Left lung (tissue), 10 donors: ENCODE data around the gene SLC41A1. TPM values are rescaled to one million over a fixed set of nuclear protein-coding genes. Genes with fewer than 3 reads are reported as not detected.

Experiments used
- ATAC-seq: fragments of 200-7000 bp; cut with Tn5 transposase; one replicate; pipeline ENCODE4 v1.9.1; 2020; ENCODE audit warnings: moderate library complexity
- DNase-seq, 4 donors: peaks; one replicate each; pipeline ENCODE4 v3.0.0-alpha.2; 2013 to 2020
- H3K27ac ChIP-seq, 2 donors: fragments of 200-600 bp; sonication (generic) in 1 of 2; one replicate each; pipeline versions ENCODE4 v1.5.0 to v1.8.0; 2020 to 2021
- H3K27me3 ChIP-seq, 2 donors: fragments of 200-600 bp; sonication (generic) in 1 of 2; one replicate each; pipeline versions ENCODE4 v1.5.0 to v1.8.0; 2020 to 2021
- H3K36me3 ChIP-seq, 2 donors: fragments of 200-600 bp; sonication (generic) in 1 of 2; one replicate each; pipeline versions ENCODE4 v1.5.0 to v1.8.0; 2020 to 2021
- H3K4me1 ChIP-seq, 2 donors: fragments of 200-600 bp; one replicate each; pipeline ENCODE4 v1.8.0; 2021
- H3K4me3 ChIP-seq, 2 donors: fragments of 200-600 bp; sonication (generic) in 1 of 2; one replicate each; pipeline versions ENCODE4 v1.5.0 to v1.8.0; 2020 to 2021; ENCODE audit warnings: mild to moderate bottlenecking in 1 of 2
- H3K9me3 ChIP-seq, 2 donors: fragments of 200-600 bp; sonication (generic) in 1 of 2; one replicate each; pipeline versions ENCODE4 v1.5.0 to v1.8.0; 2020 to 2021
- intact Hi-C, 2 donors: fragments of 100-400 bp; cut with DNase I; formaldehyde crosslinking; loops; one replicate each; pipeline versions ENCODE4 v1.11.2 to v1.14.2; 2022
- polyA plus RNA-seq, 6 donors: library from polyadenylated mRNA; unstranded; fragments of 120-200 nt; gene quantifications; one replicate each; pipeline ENCODE4 v1.2.1, GENCODE V29; 2013; ENCODE audit not compliant: insufficient read length in 6 of 6
- total RNA-seq, 2 donors: library from RNA; stranded (reverse); fragmentation: NEBNext Ultra II Directional; extraction: Animal tissue kit (Norgen Biotek cat#: 25700); gene quantifications; one replicate each; pipeline ENCODE4 v1.2.1, GENCODE V29; 2021
- TF ChIP-seq, protein P1 (sequence below), 2 donors: fragments of 200-600 bp; sonication (generic) in 1 of 2; IDR thresholded peaks; one replicate each; pipeline versions ENCODE4 v1.5.0 to v1.8.0; 2021; ENCODE audit warnings: antibody characterized with exemption in 2 of 2
- donor health status: DM: no; HTN: yes; CAD: no.
- donor health status: DM: no; HTN: no; CAD: no.

Gene SLC41A1
- total and polyA plus RNA-seq, 8 donors: 29.4 to 46.8 (median 40.1) TPM

DNA sequence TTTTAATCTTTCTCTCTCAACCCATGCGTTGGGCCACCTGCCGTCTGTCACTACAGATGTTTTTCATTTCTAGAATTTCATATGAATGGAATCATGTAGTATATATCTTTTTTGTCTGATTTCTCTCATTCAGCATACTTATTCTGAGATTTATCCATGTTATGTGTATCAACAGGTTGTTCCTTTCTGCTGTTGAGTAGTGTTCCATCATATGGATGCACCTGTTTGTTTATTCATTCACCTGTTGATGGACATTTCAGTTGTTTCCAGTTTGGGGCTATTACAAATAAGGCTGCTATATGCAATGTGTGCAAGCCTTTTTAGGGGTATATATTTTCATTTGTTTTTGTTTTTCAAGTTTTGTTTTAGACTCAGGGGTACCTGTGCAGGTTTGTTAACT, 9.4 kb upstream of the SLC41A1 start:
- intact Hi-C loops: no loop called here
- Histone ChIP-seq H3K4me1 (no peaks in the 10 kb centered on the region), H3K4me3 (no peak overlapping the region), H3K27ac (no peak overlapping the region), H3K9me3 (no peaks in the 10 kb centered on the region), H3K36me3 (no peaks in the 10 kb centered on the region), H3K27me3 (peaks cover 0 to 2% of the 10 kb centered on the region in 2 donors)
- DNase-seq: no peak
- TF ChIP-seq, protein P1, sequence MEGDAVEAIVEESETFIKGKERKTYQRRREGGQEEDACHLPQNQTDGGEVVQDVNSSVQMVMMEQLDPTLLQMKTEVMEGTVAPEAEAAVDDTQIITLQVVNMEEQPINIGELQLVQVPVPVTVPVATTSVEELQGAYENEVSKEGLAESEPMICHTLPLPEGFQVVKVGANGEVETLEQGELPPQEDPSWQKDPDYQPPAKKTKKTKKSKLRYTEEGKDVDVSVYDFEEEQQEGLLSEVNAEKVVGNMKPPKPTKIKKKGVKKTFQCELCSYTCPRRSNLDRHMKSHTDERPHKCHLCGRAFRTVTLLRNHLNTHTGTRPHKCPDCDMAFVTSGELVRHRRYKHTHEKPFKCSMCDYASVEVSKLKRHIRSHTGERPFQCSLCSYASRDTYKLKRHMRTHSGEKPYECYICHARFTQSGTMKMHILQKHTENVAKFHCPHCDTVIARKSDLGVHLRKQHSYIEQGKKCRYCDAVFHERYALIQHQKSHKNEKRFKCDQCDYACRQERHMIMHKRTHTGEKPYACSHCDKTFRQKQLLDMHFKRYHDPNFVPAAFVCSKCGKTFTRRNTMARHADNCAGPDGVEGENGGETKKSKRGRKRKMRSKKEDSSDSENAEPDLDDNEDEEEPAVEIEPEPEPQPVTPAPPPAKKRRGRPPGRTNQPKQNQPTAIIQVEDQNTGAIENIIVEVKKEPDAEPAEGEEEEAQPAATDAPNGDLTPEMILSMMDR (IDR thresholded peaks at IDR 0.05): no peak
- no peak for ATAC-seq

DNA sequence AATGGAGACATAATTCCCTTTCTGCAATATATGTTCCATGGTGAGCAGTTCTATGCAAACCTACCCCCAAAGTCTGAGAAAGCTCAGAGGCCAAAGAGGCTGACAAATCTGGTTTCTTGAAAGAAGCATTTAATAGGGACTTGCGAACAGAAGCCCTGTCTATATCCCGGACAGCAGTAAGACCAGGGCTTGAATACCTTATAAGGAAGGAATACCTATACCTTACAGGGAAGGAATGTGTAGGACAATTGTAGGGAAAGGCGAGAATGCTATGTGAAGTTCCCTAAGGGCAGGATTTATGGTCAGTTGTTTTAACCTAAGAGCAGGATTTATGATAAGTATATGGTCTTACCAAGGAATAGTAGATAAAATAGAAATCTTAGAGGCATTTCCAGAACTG, 5.0 kb upstream of the SLC41A1 start:
- DNase-seq (no peak), ATAC-seq (no peak)
- Histone ChIP-seq H3K27ac (no peak overlapping the region), H3K36me3 (no peaks in the 10 kb centered on the region), H3K9me3 (no peaks in the 10 kb centered on the region), H3K4me3 (no peak overlapping the region), H3K4me1 (peaks cover 5 to 8% of the 10 kb centered on the region in 2 donors), H3K27me3 (peaks cover 0 to 16% of the 10 kb centered on the region in 2 donors)
- TF ChIP-seq, protein P1 (IDR thresholded peaks at IDR 0.05): no peak
- intact Hi-C loops: no loop called here

DNA sequence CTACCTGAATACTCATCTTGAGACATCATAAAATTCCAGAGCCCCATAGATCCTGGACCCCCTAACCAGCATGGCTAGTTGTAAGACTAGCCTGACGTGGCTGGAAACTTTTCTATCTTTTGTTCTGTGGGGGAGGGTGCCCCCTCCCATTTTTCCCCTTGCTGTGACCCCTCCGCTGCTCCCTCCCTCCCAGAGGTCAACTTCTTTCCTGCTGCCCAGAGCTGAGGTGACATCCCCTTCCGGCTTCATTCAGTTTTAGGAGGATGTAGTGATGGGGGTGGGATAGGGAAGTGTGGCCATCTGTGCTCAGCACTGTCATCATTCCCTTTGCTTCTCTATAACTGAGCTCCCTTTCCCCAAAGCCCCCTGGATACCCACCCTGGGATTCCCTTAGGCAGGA, 4.4 kb upstream of the SLC41A1 start:
- TF ChIP-seq, protein P1 (IDR thresholded peaks at IDR 0.05): no peak
- intact Hi-C loops: no loop called here
- peak in 1 of 4 donors; percentile 12 for DNase-seq

DNA sequence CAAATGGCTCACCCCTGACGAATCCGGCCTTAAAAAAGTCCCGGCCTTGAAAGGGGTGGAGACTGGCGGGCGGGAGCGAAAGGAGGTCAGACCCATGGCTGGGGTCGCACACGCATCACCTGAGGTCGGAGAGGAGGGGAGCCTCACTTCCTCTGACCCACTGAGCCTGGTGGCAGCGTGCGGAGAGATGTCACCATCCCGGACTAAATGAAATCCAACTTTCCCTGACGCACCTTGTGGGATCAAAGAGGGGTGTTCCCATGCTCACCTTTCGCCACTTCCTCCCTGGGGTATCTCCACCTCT, 709 bp upstream of the SLC41A1 start:
- Histone ChIP-seq H3K9me3 (no peaks in the 10 kb centered on the region), H3K4me3 (peak overlapping the region; percentile 77 to 92), H3K27ac (peak overlapping the region; percentile 84 to 85), H3K4me1 (peaks cover 22 to 42% of the 10 kb centered on the region in 2 donors), H3K27me3 (peaks cover 0 to 27% of the 10 kb centered on the region in 2 donors), H3K36me3 (no peaks in the 10 kb centered on the region)
- no peak for DNase-seq
- ATAC-seq: peak; percentile 32
- TF ChIP-seq, protein P1 (IDR thresholded peaks at IDR 0.05): no peak
- intact Hi-C loops: no loop called here

More for the DNA sequence above, 4.4 kb upstream of the SLC41A1 start:
- H3K9me3 ChIP-seq: no peaks in the 10 kb centered on the region
- H3K4me3 ChIP-seq: no peak overlapping the region
- H3K27me3 ChIP-seq: peaks cover 0 to 23% of the 10 kb centered on the region in 2 donors
- ATAC-seq: no peak
- H3K36me3 ChIP-seq: no peaks in the 10 kb centered on the region
- peaks cover 5 to 11% of the 10 kb centered on the region in 2 donors for H3K4me1 ChIP-seq
- no peak overlapping the region for H3K27ac ChIP-seq

DNA sequence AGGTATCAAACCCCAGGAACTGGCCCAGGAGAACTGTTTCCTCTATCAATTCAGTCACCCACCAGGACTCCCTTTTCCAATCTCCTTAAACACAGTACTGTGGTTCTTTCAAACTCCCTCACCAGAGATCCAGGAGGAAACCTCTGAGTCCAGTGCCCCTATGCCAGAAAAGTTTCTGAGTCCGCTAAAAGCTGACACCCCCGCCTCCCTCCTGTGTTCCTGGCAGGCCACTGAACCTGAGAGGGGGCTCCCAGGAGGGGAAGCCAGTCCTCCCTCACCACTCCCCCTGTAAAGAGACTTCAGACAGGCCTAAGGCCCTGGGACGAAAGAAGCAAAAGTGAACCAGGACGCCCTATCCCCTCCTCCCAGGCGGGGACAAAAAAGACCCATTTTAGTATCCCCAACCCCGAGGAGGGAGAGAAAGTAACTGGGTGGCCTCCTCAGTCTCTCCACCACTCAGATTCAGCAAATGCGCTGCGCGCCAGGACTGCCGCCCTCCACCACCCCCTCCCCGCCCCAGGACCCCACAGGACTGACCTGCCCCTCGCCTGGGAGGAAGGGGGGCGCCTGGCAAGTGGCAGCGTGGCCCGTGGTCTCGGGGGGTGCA, 624 bp downstream of the SLC41A1 start:
- H3K4me1 ChIP-seq: peaks cover 22 to 44% of the 10 kb centered on the region in 2 donors
- peaks cover 0 to 27% of the 10 kb centered on the region in 2 donors for H3K27me3 ChIP-seq
- peak in 1 of 4 donors; percentile 51 for DNase-seq
- H3K9me3 ChIP-seq: no peaks in the 10 kb centered on the region
- intact Hi-C loops: no loop called here
- peaks cover 0 to 3% of the 10 kb centered on the region in 2 donors for H3K36me3 ChIP-seq
- TF ChIP-seq, protein P1 (IDR thresholded peaks at IDR 0.05): no peak
- peak; percentile 23 for ATAC-seq
- peak overlapping the region; percentile 84 to 85 for H3K27ac ChIP-seq
- H3K4me3 ChIP-seq: peak overlapping the region; percentile 77 to 92
